ENCODE measurements around the gene ZNF654. TPM values are rescaled to one million over a fixed set of nuclear protein-coding genes. Genes with fewer than 3 reads are reported as not detected.

Gene ZNF654
- total RNA-seq, 1 experiment from 2014 or later, result 7.0 TPM

DNA sequence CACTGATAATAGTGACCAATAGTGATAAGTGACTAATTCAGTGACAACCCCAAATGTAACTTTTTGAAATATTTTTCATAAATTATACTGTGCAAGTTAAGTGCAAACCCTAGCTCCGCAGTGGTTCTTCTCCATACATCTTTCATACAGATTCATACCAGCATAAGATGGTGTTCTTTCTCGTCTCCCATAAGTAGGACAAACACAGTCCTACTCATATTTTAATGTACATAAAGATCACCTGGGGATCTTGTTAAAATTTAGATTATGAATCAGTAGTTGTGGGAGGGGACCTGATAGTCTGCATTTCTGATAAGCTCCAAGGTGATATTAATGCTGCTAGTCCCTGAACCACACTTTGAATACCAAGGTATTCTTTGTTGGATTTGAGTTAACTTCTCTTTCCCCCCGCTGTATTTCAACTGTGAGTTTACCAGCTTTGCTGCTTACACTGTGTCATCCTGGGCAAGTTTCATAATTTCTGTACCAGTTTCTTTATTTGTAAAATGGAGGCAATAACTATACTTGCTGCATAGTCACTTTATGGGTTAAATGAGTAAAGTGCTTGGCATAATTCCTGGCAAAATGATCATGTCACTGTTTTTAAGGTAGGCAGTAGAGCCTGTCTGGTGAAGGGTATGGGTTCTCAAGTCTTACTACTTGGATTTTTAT, 56.0 kb downstream of the ZNF654 start:
- no TSS peak for BruUV-seq (replicated peaks)
- H3K4me1 ChIP-seq (ENCODE audit: control insufficient read depth in 1 of 2, insufficient read depth in 2 of 2, low read length in 2 of 2), result no peaks in the 10 kb centered on the region
- H3K4me3 ChIP-seq (replicated peaks in 1 of 2; ENCODE audit: low read depth in 1 of 2, low read length in 2 of 2), result no peak overlapping the region
- no peak overlapping the region for H3K9ac ChIP-seq (ENCODE audit: low read length)
- CTCF ChIA-PET, result interaction anchor here (0.8 kb wide), 1 partner anchor 110 kb away, joined by 4 read pairs; no protein-coding TSS in a partner anchor
- H3K36me3 ChIP-seq (ENCODE audit: control insufficient read depth in 1 of 2, insufficient read depth in 2 of 2, low read length in 2 of 2), result no peaks in the 10 kb centered on the region
- no peaks in the 10 kb centered on the region for H3K27me3 ChIP-seq (ENCODE audit: insufficient read depth, low read length)
- intact Hi-C loops (cut with micrococcal nuclease), result loop anchor here (10.0 kb wide), 1 partner anchor 610 kb away; no protein-coding TSS in a partner anchor
- ATAC-seq (no peak), DNase-seq (ENCODE audit: low read depth, low spot score) (no peak)
- H4K20me1 ChIP-seq (ENCODE audit: insufficient read depth), result no peaks in the 10 kb centered on the region; the same call in 1 of the 2 replicates
- TF ChIP-seq ELF1 (IDR thresholded peaks at IDR 0.05; ENCODE audit: borderline replicate concordance, low read depth) (no peak), REST (IDR thresholded peaks at IDR 0.05; ENCODE audit: low read depth) (no peak), YY1 (IDR thresholded peaks at IDR 0.05; ENCODE audit: extremely low read depth, insufficient replicate concordance, low read depth, low read length) (no peak), ZNF274 (IDR thresholded peaks at IDR 0.05; ENCODE audit: low read depth, low read length) (no peak)
- no peaks in the 10 kb centered on the region for H3K9me3 ChIP-seq (ENCODE audit: control insufficient read depth in 1 of 2, insufficient read depth in 1 of 2, low read depth in 1 of 2, low read length in 2 of 2)
- H3K4me2 ChIP-seq (ENCODE audit: low read length), result no peak overlapping the region
- RAD21 ChIA-PET (ENCODE audit: low non-redundant PET in 1 of 2, low total read pairs in 2 of 2, uncharacterized antibody in 2 of 2, unreplicated experiment in 2 of 2), result no interaction called here
- H3K79me2 ChIP-seq (ENCODE audit: insufficient read depth, low read length), result peaks cover 14% of the 10 kb centered on the region
- H3K9me2 ChIP-seq (ENCODE audit: insufficient read depth), result no peaks in the 10 kb centered on the region
- H2AFZ ChIP-seq (ENCODE audit: low read depth, low read length, poor library complexity, severe bottlenecking), result no peak overlapping the region
- H3K27ac ChIP-seq (ENCODE audit: low read depth, low read length), result no peak overlapping the region
- POLR2A ChIA-PET, result no interaction called here

Measured in HCT116 (cell line).